Activated T-cell treated with anti-CD3 and anti-CD28 coated beads, Interleukin-2, amount 50 U/mL, for 4 hours (primary cell): ENCODE data around the gene DUS2. TPM values are rescaled to one million over a fixed set of nuclear protein-coding genes. Genes with fewer than 3 reads are reported as not detected.
A peak's percentile ranks its signal among the peaks of the same experiment; 100 is the strongest.

Source experiments
- ATAC-seq, 2 donors: fragments of 200-7000 bp; cut with Tn5 transposase; one replicate each; pipeline ENCODE4 v1.10.0; 2021
- DNase-seq: peaks from one replicate; pipeline ENCODE4 v3.0.0-alpha.2; 2020
- H3K27me3 Mint-ChIP-seq: one replicate; pipeline ENCODE4 v1.8.0; 2021; ENCODE audit warnings: low read depth, mixed read lengths
- H3K36me3 Mint-ChIP-seq: one replicate; pipeline ENCODE4 v1.8.0; 2022; ENCODE audit warnings: mixed read lengths; ENCODE audit not compliant: insufficient read depth
- H3K4me1 Mint-ChIP-seq: one replicate; pipeline ENCODE4 v1.8.0; 2021; ENCODE audit warnings: low read depth, mixed read lengths
- H3K4me3 Mint-ChIP-seq: one replicate; pipeline ENCODE4 v1.8.0; 2021; ENCODE audit warnings: mild to moderate bottlenecking, moderate library complexity, mixed read lengths
- H3K9me3 Mint-ChIP-seq: one replicate; pipeline ENCODE4 v1.8.0; 2021; ENCODE audit warnings: mixed read lengths
- total RNA-seq, 3 donors: library from RNA; stranded (reverse); gene quantifications; one replicate each; pipeline ENCODE4 v1.2.1, GENCODE V29; 2021

DUS2 gene
- total RNA-seq, 3 donors from 2014 or later = 35.9 to 37.4 (median 37.1) TPM

- H3K36me3 Mint-ChIP-seq = peaks cover 28% of the 10 kb centered on the region
- H3K4me3 Mint-ChIP-seq = no peak overlapping the region
- no peaks in the 10 kb centered on the region for H3K9me3 Mint-ChIP-seq
- peaks cover 2% of the 10 kb centered on the region for H3K4me1 Mint-ChIP-seq
- H3K27me3 Mint-ChIP-seq = no peaks in the 10 kb centered on the region
- DNase-seq (no peak), ATAC-seq (no peak)
Observed at GRCh38 chr16:68047987-68048386, 24.9 kb downstream of the DUS2 start.

GRCh38 chr16:68049449-68049848 lies 26.4 kb downstream of the DUS2 start:
- H3K9me3 Mint-ChIP-seq = no peaks in the 10 kb centered on the region
- no peak for ATAC-seq

GRCh38 chr16:68055395-68055794 lies 32.3 kb downstream of the DUS2 start:
- H3K4me3 Mint-ChIP-seq = no peak overlapping the region
- ATAC-seq = no peak
- peaks cover 17% of the 10 kb centered on the region for H3K4me1 Mint-ChIP-seq
- H3K36me3 Mint-ChIP-seq = peaks cover 46% of the 10 kb centered on the region
- H3K27me3 Mint-ChIP-seq = no peaks in the 10 kb centered on the region
- DNase-seq = no peak
- no peaks in the 10 kb centered on the region for H3K9me3 Mint-ChIP-seq

More at GRCh38 chr16:68049449-68049848, 26.4 kb downstream of the DUS2 start:
- no peak overlapping the region for H3K4me3 Mint-ChIP-seq
- no peaks in the 10 kb centered on the region for H3K27me3 Mint-ChIP-seq
- peaks cover 2% of the 10 kb centered on the region for H3K4me1 Mint-ChIP-seq
- H3K36me3 Mint-ChIP-seq = peaks cover 36% of the 10 kb centered on the region
- DNase-seq = no peak

- Mint-ChIP-seq H3K4me1 (peaks cover 52% of the 10 kb centered on the region), H3K9me3 (no peaks in the 10 kb centered on the region), H3K27me3 (no peaks in the 10 kb centered on the region), H3K4me3 (no peak overlapping the region), H3K36me3 (peaks cover 39% of the 10 kb centered on the region)
- ATAC-seq (no peak), DNase-seq (no peak)
Observed at GRCh38 chr16:68059804-68060203, 36.7 kb downstream of the DUS2 start.

DNA sequence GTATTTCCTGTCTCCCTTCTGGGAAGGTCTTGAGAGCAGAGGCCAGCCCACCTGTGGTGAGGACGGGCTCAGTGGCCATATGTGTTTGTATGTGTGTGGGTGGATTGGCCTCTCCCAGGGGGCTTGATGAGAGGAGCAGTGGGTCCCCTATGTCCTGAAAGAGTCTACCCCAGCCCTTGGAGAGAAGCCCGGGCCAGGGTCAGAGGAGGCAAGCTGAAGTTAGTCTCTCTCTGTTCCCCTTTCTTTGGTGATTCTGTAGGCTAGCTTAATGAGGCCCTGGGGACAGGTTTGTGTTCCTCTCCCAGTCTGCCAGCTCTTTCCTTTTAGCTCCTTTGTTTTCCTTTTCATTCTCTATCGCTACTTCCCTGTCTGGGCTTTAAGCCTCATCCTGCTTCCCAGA lies 38.3 kb downstream of the DUS2 start:
- Mint-ChIP-seq H3K4me3 (no peak overlapping the region), H3K9me3 (no peaks in the 10 kb centered on the region), H3K36me3 (peaks cover 27% of the 10 kb centered on the region), H3K4me1 (peaks cover 68% of the 10 kb centered on the region), H3K27me3 (no peaks in the 10 kb centered on the region)
- DNase-seq (no peak), ATAC-seq (no peak)

DNA sequence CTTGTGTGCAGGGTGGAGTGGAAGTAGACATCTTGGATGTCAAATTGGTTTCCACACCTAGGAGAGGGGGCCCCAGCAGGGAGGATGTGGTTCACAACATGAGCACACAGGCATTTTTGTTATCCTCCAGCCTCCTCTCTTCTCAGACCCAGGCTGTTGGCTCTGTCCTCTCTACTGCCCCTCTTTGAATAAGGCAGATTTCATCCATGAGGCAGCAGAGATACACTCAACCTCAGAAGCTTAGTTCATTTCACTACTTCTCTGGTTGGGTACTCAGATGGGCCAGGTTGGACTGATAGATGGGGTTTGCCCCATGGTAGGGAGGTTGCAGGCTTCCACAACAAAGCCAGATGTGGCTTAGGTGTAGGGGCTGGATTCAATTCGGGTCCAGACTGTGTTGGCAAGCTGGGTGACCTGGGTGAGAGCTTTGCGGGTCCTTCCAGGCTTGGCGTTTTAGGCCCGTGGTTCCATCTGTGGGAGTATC lies 39.9 kb downstream of the DUS2 start:
- H3K4me1 Mint-ChIP-seq = peaks cover 74% of the 10 kb centered on the region
- H3K36me3 Mint-ChIP-seq = peaks cover 26% of the 10 kb centered on the region
- no peak for DNase-seq
- peak; percentile 57 for ATAC-seq
- no peak overlapping the region for H3K4me3 Mint-ChIP-seq
- H3K27me3 Mint-ChIP-seq = no peaks in the 10 kb centered on the region
- H3K9me3 Mint-ChIP-seq = no peaks in the 10 kb centered on the region

DNA sequence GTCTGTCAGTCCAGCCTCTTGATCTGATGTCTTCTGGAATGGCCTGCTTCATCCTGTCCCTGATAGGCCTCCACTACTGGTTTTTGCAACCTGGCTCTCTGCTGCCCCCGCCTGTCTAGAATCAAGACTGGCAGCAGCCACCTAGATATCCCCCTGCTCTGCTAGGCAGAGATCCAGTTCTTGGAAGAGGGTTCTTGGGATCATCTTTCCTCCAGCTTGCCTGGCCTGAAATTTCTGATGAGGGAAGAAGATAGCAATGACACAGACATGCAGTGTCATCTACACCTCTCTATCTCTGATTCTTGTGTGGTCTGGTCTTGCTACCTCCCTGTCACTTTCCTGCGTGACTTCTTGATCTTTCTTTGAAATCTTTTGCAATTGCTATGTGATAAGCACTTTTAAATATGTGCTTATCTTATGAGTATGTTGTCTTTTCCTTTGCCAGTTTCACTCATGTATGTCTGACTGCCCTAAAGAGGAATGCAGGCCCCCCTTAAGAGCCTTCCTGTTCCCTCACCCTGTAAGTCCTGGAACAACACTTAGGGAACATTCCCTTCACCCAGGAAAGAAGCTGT lies 41.8 kb downstream of the DUS2 start:
- Mint-ChIP-seq H3K9me3 (no peaks in the 10 kb centered on the region), H3K27me3 (no peaks in the 10 kb centered on the region), H3K4me3 (no peak overlapping the region), H3K4me1 (peaks cover 72% of the 10 kb centered on the region), H3K36me3 (peaks cover 21% of the 10 kb centered on the region)
- DNase-seq (peak; percentile 69), ATAC-seq (peak; percentile 81 to 83)

GRCh38 chr16:68065716-68066305 lies 42.7 kb downstream of the DUS2 start:
- ATAC-seq (no peak), DNase-seq (no peak)
- Mint-ChIP-seq H3K4me1 (peaks cover 78% of the 10 kb centered on the region), H3K27me3 (no peaks in the 10 kb centered on the region), H3K36me3 (peaks cover 24% of the 10 kb centered on the region), H3K4me3 (no peak overlapping the region), H3K9me3 (no peaks in the 10 kb centered on the region)

- H3K27me3 Mint-ChIP-seq = no peaks in the 10 kb centered on the region
- DNase-seq (no peak), ATAC-seq (no peak)
- H3K4me1 Mint-ChIP-seq = peaks cover 78% of the 10 kb centered on the region
- peaks cover 22% of the 10 kb centered on the region for H3K36me3 Mint-ChIP-seq
- H3K9me3 Mint-ChIP-seq = no peaks in the 10 kb centered on the region
- no peak overlapping the region for H3K4me3 Mint-ChIP-seq
Observed at GRCh38 chr16:68066763-68067162, 43.7 kb downstream of the DUS2 start.

DNA sequence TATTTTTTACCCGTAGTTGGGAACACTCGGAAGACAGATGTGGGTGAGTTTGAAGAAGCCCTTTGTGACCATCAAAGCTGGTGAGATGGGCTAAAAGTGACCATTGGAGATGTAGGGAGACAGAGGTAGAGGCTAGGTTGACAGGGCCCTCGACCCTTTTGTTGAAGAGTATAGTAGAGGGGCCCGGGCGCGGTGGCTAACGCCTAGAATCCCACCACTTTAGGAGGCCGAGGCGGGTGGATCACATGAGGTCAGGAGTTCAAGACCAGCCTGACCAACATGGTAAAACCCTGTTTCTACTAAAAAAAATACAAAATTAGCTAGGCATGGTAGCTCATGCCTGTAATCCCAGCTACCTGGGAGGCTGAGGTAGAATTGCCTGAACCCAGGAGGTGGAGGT lies 45.8 kb downstream of the DUS2 start:
- Mint-ChIP-seq H3K9me3 (no peaks in the 10 kb centered on the region), H3K36me3 (peaks cover 30% of the 10 kb centered on the region), H3K4me3 (no peak overlapping the region), H3K4me1 (peaks cover 79% of the 10 kb centered on the region), H3K27me3 (no peaks in the 10 kb centered on the region)
- no peak for DNase-seq
- ATAC-seq = no peak

- H3K27me3 Mint-ChIP-seq = no peaks in the 10 kb centered on the region
- DNase-seq = no peak
Observed at GRCh38 chr16:68069511-68070248, 46.6 kb downstream of the DUS2 start.

DNA sequence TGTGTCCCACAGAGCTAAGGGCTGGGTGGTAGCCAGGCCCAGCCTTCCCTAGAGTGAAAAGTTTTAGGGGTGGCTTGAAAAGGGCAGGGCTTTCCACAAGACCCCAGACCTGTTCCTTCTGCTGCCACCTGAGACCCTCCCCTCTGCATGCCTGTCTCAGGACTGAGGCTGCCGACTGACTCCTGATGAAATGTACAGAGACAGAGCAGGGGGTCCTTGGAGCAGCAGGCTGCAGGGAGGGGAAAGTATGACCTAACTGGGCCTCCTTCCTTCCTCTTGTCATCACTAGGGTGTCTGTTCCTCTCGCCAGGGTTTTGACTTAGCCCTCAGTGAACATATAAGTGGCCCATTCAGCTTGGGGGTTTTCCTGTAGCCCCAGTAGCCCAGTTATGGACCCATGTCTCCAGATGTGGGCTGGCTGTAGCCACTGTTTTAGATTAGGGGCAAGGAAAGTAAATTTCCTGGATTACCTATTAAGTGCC lies 47.2 kb downstream of the DUS2 start:
- ATAC-seq = peak in 1 of 2 donors; percentile 15
- Mint-ChIP-seq H3K36me3 (peaks cover 38% of the 10 kb centered on the region), H3K9me3 (no peaks in the 10 kb centered on the region), H3K4me1 (peaks cover 79% of the 10 kb centered on the region), H3K4me3 (peak overlapping the region; percentile 56), H3K27me3 (no peaks in the 10 kb centered on the region)
- no peak for DNase-seq

More at GRCh38 chr16:68069511-68070248, 46.6 kb downstream of the DUS2 start:
- Mint-ChIP-seq H3K4me1 (peaks cover 79% of the 10 kb centered on the region), H3K36me3 (peaks cover 34% of the 10 kb centered on the region), H3K9me3 (no peaks in the 10 kb centered on the region), H3K4me3 (peak overlapping the region; percentile 56)
- peak; percentile 20 to 41 for ATAC-seq

DNA sequence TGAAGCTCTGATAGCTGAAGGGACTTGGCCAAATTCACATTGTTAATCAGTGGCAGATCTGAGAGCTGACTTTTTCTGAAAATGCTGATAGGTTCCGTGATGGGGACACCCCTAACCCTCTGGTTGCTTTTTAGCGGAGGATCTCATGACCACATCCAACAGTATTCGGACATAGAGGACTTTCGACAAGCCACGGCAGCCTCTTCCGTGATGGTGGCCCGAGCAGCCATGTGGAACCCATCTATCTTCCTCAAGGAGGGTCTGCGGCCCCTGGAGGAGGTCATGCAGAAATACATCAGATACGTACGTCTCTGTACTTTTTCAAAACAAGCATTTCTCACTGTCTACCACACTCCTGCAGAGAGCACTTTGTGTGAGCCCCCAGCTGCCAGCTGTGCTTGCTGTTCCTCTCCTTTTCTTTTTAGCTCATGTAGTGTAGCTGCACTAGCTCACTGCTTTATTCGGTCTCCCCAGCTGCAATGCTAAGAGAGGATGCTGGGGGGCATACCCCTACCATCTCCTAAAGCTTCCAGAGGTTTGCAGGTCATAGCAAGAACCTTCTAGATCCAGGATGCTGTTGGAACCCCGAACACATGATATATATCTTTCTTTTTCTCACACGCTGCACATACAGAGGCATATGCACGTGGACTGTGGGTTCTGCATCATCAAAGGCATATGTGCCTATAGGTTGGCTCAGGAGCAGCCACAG lies 47.9 kb downstream of the DUS2 start:
- DNase-seq (no peak), ATAC-seq (peak; percentile 64 to 70)
- H3K4me3 Mint-ChIP-seq = no peak overlapping the region
- H3K9me3 Mint-ChIP-seq = no peaks in the 10 kb centered on the region
- H3K27me3 Mint-ChIP-seq = no peaks in the 10 kb centered on the region
- H3K36me3 Mint-ChIP-seq = peaks cover 42% of the 10 kb centered on the region
- peaks cover 79% of the 10 kb centered on the region for H3K4me1 Mint-ChIP-seq

- H3K9me3 Mint-ChIP-seq = no peaks in the 10 kb centered on the region
- no peak overlapping the region for H3K4me3 Mint-ChIP-seq
Observed at GRCh38 chr16:68071518-68071901, 48.4 kb downstream of the DUS2 start.

More at GRCh38 chr16:68071518-68071901, 48.4 kb downstream of the DUS2 start:
- DNase-seq (no peak), ATAC-seq (no peak)
- H3K36me3 Mint-ChIP-seq = peaks cover 46% of the 10 kb centered on the region
- peaks cover 79% of the 10 kb centered on the region for H3K4me1 Mint-ChIP-seq
- no peaks in the 10 kb centered on the region for H3K27me3 Mint-ChIP-seq
